HG03469 (cell line): ENCODE results near the gene TCF20.

ENCODE experiments used
- ATAC-seq: cut with Tn5 transposase; IDR thresholded peaks from one replicate; pipeline ENCODE4 v1.9.1; 2021; ENCODE audit warnings: mild to moderate bottlenecking, moderate library complexity, moderate number of reproducible peaks; ENCODE audit not compliant: unreplicated experiment

The TCF20 gene

DNA sequence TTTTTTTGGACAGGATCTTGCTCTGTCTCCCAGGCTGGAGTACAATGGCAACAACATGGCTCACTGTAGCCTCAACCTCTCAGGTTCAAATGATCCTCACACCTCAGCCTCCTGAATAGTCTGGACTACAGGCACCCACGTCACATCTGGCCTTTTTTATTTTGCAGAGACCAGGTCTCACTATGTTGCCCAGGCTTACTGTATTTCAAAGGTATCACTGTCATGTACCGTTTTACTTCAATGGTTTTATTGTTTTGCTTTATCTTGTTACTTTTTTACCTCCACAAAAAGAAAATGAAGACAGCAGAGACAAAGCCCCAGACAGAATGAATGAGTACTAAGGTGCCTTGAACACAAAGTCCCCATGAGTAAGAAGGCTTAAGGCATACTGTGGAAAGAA lies 5.1 kb downstream of the TCF20 start:
- no peak for ATAC-seq

DNA sequence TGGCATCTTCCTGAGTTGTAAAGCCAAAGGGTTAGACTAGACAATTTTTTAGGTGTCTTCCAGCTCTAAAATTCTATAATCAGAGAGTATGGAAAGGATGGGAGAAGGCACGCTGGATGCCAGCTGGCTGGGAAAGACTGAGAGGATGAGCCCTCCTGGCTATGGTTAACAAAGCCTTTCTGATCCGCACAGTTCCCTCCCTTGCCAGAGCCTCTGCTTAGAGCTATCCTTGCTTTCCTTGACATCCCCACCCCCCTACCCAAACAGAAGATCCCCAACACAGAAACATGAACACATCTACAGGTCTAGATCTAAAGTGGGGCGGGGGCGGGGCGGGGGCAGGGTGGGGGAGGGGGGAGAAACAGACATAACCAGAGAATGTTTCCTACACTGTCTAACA lies 6.5 kb downstream of the TCF20 start:
- ATAC-seq = no peak

DNA sequence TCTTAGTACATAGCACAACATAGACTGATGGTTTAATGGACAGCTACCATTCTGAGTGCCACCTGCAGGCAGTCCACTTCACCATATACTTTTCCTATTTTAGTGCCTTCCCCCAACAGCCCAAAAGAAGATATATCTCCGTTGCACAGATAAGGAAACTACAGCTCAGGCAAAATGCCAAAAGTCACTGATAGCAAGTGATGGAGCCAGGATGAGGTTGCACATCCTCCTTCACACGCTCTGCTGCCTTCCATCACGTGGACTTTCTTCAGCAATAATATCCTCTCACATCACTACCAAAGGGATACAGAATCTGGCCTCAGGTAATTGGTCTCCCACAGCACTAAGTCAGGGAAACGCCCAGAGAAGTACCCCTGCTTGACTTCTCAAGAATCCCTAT lies 7.5 kb downstream of the TCF20 start:
- no peak for ATAC-seq

- ATAC-seq = no peak
Observed at GRCh38 chr22:42261296-42261695, 9.2 kb downstream of the TCF20 start.

DNA sequence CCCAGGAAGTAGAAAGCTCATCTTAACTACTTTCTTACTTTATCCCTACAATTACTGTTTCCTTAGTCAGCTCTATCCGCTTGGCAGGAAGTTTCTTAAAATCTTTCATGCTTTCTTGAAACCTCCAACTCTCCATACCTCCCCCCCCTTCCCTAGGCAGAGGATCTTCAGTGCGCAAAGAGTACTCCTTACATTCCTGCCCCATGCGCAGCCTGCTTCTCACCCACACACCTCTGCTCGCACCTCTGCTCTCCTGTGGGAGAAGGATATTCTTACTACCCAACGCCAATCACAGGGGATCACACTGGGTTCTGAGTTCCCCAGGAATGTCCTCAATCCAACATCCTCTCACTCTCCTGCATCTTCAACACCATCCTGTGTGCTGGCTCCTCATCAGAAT lies 12.3 kb downstream of the TCF20 start:
- ATAC-seq = no peak

DNA sequence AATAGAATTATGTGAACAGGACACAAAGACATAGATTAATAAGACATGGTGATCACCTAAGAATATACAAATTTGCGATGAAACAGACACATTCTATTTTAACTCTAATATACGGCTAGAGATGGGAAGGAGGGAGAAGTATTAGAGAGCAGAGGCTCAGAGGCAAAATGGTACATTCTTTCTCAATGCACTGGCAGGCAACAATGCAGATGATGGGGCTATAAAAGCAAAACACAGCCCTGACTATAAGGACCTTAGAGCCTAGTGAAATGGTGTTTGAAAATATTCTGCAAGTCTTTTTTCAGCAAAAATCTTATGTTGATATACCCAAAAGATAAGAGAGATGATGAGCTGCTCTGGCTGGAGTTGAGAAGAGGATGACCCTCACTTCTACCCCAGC lies 13.1 kb downstream of the TCF20 start:
- no peak for ATAC-seq

- no peak for ATAC-seq
Observed at GRCh38 chr22:42256930-42257329, 13.5 kb downstream of the TCF20 start.

DNA sequence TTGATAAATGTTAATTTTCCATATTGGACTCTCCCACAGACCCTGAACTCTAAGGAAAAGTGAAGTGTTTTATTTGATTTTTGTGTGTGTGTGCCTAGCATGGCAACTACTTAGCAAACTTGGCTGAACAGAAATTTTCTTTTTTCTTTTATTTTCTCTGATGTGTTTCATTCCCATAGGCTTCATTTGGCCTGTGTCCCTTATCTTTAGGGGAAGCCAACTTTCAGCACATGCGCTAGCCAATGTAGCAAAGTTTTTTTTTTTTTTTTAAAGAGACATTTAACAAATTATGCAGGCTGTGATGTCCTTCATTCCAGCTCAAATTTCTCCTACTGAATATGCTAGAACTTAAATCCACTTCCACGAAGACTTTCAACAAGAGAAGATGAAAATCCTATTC lies 14.2 kb downstream of the TCF20 start:
- no peak for ATAC-seq

- no peak for ATAC-seq
Observed at GRCh38 chr22:42249831-42250230, 20.6 kb downstream of the TCF20 start.

GRCh38 chr22:42248995-42249394 lies 21.5 kb downstream of the TCF20 start:
- ATAC-seq = no peak

GRCh38 chr22:42247596-42247995 lies 22.9 kb downstream of the TCF20 start:
- ATAC-seq = no peak

GRCh38 chr22:42243802-42244060 lies 26.7 kb downstream of the TCF20 start:
- no peak for ATAC-seq

- no peak for ATAC-seq
Observed at GRCh38 chr22:42236848-42237247, 33.6 kb downstream of the TCF20 start.

GRCh38 chr22:42236268-42236667 lies 34.2 kb downstream of the TCF20 start:
- no peak for ATAC-seq

- no peak for ATAC-seq
Observed at GRCh38 chr22:42233879-42234278, 36.6 kb downstream of the TCF20 start.

GRCh38 chr22:42231929-42232328 lies 38.5 kb downstream of the TCF20 start:
- ATAC-seq = no peak

DNA sequence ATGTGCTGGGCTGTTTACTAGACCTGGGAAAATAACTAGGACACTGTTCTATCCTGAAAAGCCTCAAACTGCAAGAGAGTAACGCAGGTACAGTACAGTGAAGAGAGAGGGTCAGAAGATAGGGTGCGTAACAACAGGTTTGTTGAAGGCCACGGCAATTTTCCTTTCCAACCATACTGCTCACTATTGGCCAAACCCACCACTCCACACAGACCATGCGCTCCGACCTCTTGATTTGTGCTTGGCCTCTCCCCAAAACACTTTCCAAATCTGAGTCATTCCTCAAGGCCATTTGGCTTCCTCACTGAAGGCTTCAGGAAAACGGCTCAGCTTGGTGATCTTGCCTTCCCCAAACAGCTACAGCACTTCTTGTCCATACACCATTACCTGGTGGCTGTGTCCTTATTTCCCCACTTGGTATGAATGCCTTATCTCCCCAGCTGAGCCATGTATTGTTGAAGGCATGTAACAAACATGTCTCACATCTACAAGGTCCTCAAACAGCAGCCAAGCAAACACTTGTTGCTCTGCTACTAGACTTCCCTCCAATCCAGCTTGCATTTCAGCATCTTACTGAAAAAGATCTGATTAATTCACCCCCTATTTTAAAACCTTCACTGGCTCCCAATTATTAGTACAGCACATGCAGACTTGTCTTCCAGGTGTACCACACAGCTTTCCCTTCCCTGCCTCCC lies 40.9 kb downstream of the TCF20 start:
- ATAC-seq = no peak

DNA sequence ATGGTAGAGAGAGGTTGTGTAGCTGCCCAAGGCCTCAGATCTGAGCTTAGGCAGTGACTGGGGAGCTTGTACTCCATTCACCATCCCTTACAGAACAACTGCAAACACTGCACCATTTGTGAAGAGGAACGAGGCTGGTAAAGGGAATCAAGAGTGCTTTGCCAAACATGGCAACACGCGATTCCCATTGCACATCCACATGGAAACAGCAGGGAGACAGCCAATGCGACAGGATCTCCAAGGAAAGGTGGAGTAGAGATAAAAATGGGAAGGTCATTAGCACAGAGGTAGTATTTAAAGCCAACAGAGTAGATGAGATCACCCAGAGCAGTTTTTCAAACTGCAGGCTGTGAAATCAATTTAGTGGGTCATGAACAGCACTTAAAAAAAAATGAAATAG lies 42.0 kb downstream of the TCF20 start:
- no peak for ATAC-seq

DNA sequence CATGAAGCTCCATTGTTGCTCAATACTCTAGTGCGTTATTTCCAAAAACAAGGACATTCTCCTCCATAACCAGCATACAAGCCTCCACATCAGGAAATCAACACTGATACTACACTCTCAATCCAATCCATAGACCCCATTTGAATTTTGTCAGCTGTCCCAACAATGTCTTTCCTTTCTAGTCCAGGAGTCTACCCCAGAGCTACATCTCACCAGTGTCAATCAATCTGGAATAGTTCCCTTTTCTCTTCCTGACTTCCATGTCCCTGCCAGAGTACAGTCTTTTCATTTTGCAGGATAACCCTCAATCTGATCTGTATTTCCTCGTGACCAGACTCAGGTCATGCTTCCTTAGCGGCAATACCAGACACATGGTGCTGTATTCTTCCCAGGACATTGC lies 43.0 kb downstream of the TCF20 start:
- no peak for ATAC-seq

- no peak for ATAC-seq
Observed at GRCh38 chr22:42225841-42226240, 44.6 kb downstream of the TCF20 start.

- ATAC-seq = no peak
Observed at GRCh38 chr22:42222140-42222539, 48.3 kb downstream of the TCF20 start.
